ENCODE results near the gene NOSTRIN.
"Not testable (repeated sequence)": the region's sequence is repeated elsewhere in the genome, so short reads cannot be mapped to it uniquely, and the experiment has no call there.

NOSTRIN gene

DNA sequence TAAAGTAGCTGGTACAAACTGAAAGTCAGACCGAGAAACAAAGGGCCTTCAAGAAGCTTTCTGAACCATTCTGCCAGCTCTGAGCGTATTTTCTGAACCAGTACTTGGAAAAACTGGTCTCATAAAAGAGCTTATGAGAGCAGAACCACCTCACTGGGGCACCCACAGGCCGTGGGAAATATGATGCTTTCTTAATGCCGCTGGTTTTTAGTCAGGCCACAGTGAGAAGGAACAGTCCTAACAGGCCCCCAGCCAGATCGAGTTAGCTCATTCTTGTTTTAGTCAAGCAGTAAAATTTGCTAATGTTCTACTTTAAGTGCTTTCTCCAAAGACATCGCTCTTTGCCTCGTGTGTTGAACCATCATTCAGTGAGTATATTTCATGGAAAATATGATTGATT lies 12.7 kb upstream of the NOSTRIN start:
- Histone ChIP-seq H3K4me2 (ENCODE audit: low read depth, low read length, poor library complexity, severe bottlenecking) (no peak overlapping the region), H3F3A (ENCODE audit: insufficient read depth) (no peaks in the 10 kb centered on the region), H3K79me2 (ENCODE audit: insufficient read depth, low read length) (no peaks in the 10 kb centered on the region), H4K20me1 (ENCODE audit: low read depth, low read length) (no peaks in the 10 kb centered on the region), H3K9me3 (ENCODE audit: insufficient read depth, low read length) (no peaks in the 10 kb centered on the region), H3K27me3 (ENCODE audit: low read length) (no peaks in the 10 kb centered on the region), H3K4me3 (ENCODE audit: insufficient read depth, low read length, poor library complexity, severe bottlenecking) (no peak overlapping the region), H2AFZ (ENCODE audit: low read depth, low read length, severe bottlenecking) (no peak overlapping the region), H3K27ac (ENCODE audit: low read depth, low read length) (no peak overlapping the region), H3K9ac (ENCODE audit: low read length) (no peak overlapping the region), H3K9me2 (replicated peaks; ENCODE audit: insufficient read depth, low read length) (no peaks in the 10 kb centered on the region), H3K36me3 (ENCODE audit: low read length) (no peaks in the 10 kb centered on the region)
- TF ChIP-seq EZH2phosphoT487 (conservative IDR thresholded peaks at IDR 0.05; ENCODE audit: low read length) (no peak), CTCF (IDR thresholded peaks at IDR 0.05; ENCODE audit: insufficient read depth, low read length, poor library complexity, severe bottlenecking) (no peak)

DNA sequence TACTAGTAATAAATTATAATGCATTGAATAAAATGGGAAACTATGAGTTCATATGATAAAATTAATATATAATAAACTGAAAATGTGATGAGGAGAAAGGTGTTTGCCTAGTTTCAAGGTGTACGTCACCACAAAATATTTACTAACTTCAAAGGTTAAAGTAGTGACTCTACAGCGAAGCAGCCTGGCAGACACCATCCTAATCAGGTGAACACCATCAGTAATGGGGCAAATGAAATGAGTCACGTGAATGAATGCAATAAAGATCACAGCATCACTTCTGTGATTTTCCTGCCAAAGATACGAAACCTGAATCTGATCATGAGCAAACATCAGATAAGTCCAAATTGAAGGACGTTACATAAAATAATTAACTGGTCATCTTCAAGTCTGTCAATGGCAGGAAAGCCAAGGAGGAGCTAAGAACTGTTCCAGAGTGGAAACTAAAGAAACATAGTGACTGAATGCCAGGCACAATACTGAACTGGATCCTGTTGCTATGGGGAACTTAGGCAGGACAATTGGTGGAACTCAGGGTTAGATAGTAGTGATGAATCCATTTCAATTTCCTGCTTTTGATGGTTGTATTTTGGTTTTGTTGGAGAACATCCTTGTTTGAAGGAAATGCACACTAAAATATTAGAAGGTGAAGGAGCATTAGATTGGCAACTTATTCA lies 12.1 kb upstream of the NOSTRIN start:
- no peak for TF ChIP-seq EZH2phosphoT487 (conservative IDR thresholded peaks at IDR 0.05; ENCODE audit: low read length)
- no peak for TF ChIP-seq CTCF (IDR thresholded peaks at IDR 0.05; ENCODE audit: insufficient read depth, low read length, poor library complexity, severe bottlenecking)
- Histone ChIP-seq H3F3A (ENCODE audit: insufficient read depth) (no peaks in the 10 kb centered on the region), H4K20me1 (ENCODE audit: low read depth, low read length) (no peaks in the 10 kb centered on the region), H3K4me3 (ENCODE audit: insufficient read depth, low read length, poor library complexity, severe bottlenecking) (no peak overlapping the region), H3K9me2 (replicated peaks; ENCODE audit: insufficient read depth, low read length) (no peaks in the 10 kb centered on the region), H3K9ac (ENCODE audit: low read length) (no peak overlapping the region), H3K27me3 (ENCODE audit: low read length) (no peaks in the 10 kb centered on the region), H3K36me3 (ENCODE audit: low read length) (no peaks in the 10 kb centered on the region), H3K4me2 (ENCODE audit: low read depth, low read length, poor library complexity, severe bottlenecking) (no peak overlapping the region), H3K27ac (ENCODE audit: low read depth, low read length) (no peak overlapping the region), H3K79me2 (ENCODE audit: insufficient read depth, low read length) (no peaks in the 10 kb centered on the region), H3K9me3 (ENCODE audit: insufficient read depth, low read length) (no peaks in the 10 kb centered on the region), H2AFZ (ENCODE audit: low read depth, low read length, severe bottlenecking) (no peak overlapping the region)

DNA sequence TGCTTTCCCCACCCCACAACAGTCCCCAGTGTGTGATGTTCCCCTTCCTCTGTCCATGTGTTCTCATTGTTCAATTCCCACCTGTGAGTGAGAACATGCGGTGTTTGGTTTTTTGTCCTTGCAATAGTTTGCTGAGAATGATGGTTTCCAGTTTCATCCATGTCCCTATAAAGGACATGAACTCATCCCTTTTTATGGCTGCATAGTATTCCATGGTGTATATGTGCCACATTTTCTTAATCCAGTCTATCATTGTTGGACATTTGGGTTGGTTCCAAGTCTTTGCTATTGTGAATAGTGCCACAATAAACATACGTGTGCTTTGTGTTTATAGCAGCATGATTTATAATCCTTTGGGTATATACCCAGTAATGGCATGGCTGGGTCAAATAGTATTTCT lies 11.3 kb upstream of the NOSTRIN start:
- not testable (repeated sequence) for H3K36me3 ChIP-seq (ENCODE audit: low read length); H3K9me3 ChIP-seq (ENCODE audit: insufficient read depth, low read length); H3K9me2 ChIP-seq (replicated peaks; ENCODE audit: insufficient read depth, low read length); H3K4me2 ChIP-seq (ENCODE audit: low read depth, low read length, poor library complexity, severe bottlenecking); H3K79me2 ChIP-seq (ENCODE audit: insufficient read depth, low read length); H3K27ac ChIP-seq (ENCODE audit: low read depth, low read length); H4K20me1 ChIP-seq (ENCODE audit: low read depth, low read length); H3K9ac ChIP-seq (ENCODE audit: low read length); H3K27me3 ChIP-seq (ENCODE audit: low read length); H3K4me3 ChIP-seq (ENCODE audit: insufficient read depth, low read length, poor library complexity, severe bottlenecking); H2AFZ ChIP-seq (ENCODE audit: low read depth, low read length, severe bottlenecking); H3F3A ChIP-seq (ENCODE audit: insufficient read depth)

DNA sequence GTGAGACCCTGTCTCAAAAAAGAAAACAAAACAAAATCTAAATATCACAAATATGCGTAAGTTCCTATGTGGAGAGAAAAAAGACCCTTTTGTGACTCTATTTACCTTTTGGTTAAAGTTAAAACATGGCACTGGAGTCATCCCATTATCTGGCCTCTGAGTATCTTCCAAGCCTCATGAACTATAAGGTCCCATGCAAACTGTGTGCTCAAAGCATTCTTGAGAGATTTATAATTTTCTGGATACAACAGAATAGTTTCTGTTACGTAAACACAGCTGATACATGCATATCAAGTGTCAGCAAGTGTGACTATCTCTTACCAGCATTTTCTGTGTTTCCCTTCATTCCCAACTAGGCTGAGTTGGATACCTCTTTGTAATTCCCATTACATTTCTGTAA lies 8.8 kb upstream of the NOSTRIN start:
- Histone ChIP-seq H3K4me2 (ENCODE audit: low read depth, low read length, poor library complexity, severe bottlenecking) (no peak overlapping the region), H3K36me3 (ENCODE audit: low read length) (no peaks in the 10 kb centered on the region), H3K79me2 (ENCODE audit: insufficient read depth, low read length) (no peaks in the 10 kb centered on the region), H2AFZ (ENCODE audit: low read depth, low read length, severe bottlenecking) (no peak overlapping the region), H4K20me1 (ENCODE audit: low read depth, low read length) (no peaks in the 10 kb centered on the region), H3K9ac (ENCODE audit: low read length) (no peak overlapping the region), H3K4me3 (ENCODE audit: insufficient read depth, low read length, poor library complexity, severe bottlenecking) (no peak overlapping the region), H3K9me2 (replicated peaks; ENCODE audit: insufficient read depth, low read length) (no peaks in the 10 kb centered on the region), H3F3A (ENCODE audit: insufficient read depth) (no peaks in the 10 kb centered on the region), H3K9me3 (ENCODE audit: insufficient read depth, low read length) (no peaks in the 10 kb centered on the region), H3K27ac (ENCODE audit: low read depth, low read length) (no peak overlapping the region), H3K27me3 (ENCODE audit: low read length) (no peaks in the 10 kb centered on the region)
- TF ChIP-seq CTCF (IDR thresholded peaks at IDR 0.05; ENCODE audit: insufficient read depth, low read length, poor library complexity, severe bottlenecking) (no peak), EZH2phosphoT487 (conservative IDR thresholded peaks at IDR 0.05; ENCODE audit: low read length) (no peak)

All from SU-DHL-6 (cell line).